Fibroblast of gingiva (primary cell): ENCODE results near the gene GALNT11.
"Not testable (repeated sequence)": the region's sequence is repeated elsewhere in the genome, so short reads cannot be mapped to it uniquely, and the experiment has no call there.

Source experiments
- DNase-seq: peaks from one replicate; pipeline ENCODE4 v3.0.0-alpha.2; 2011; ENCODE audit warnings: low read depth

Gene GALNT11

GRCh38 chr7:152027491-152028365, 2.3 kb downstream of the GALNT11 start:
- DNase-seq, result not testable (repeated sequence)

GRCh38 chr7:152030059-152030458, 4.6 kb downstream of the GALNT11 start:
- DNase-seq, result peak; percentile 25

- DNase-seq, result not testable (repeated sequence)
Measured at GRCh38 chr7:152030639-152031038, 5.2 kb downstream of the GALNT11 start.

DNA sequence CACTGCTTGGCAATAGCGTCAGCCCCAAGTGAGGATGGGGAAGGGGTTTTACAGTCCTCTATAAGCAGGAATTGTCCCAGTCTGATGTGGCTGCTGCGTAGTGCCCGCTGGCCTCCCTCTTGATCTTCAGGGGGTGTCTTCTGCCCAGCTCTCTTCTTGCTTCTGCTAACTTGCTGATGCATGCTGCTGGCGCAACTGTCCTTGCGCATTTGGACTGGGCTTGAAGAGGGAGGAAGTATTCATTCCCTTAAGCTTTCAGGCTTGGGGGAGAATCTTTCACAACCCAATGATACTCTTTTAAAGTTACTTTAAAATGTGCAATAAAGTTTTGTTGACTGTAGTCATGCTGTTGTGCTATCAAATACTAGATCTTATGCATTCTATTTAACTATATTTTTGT, 10.3 kb downstream of the GALNT11 start:
- DNase-seq, result no peak

- not testable (repeated sequence) for DNase-seq
Measured at GRCh38 chr7:152038410-152038809, 12.9 kb downstream of the GALNT11 start.

GRCh38 chr7:152043086-152043485, 17.6 kb downstream of the GALNT11 start:
- DNase-seq, result not testable (repeated sequence)

DNA sequence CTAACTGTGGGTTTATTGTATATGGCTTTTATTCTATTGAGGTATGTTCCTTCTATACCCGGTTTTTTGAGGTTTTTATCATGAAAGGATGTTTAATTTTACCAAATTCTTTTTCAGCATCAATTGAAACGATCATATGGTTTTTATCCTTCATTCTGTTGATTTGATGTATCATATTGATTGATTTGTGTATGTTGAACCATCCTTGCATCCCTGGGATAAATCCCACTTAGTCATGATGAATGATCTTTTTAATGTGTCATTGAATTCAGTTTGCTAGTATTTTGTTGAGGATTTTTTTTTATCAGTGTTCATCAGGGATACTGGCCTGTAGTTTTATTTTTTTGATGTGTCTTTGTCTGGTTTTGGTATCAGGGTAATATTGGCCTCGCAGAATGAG, 19.4 kb downstream of the GALNT11 start:
- DNase-seq, result not testable (repeated sequence)

GRCh38 chr7:152046531-152046930, 21.1 kb downstream of the GALNT11 start:
- DNase-seq, result no peak

DNA sequence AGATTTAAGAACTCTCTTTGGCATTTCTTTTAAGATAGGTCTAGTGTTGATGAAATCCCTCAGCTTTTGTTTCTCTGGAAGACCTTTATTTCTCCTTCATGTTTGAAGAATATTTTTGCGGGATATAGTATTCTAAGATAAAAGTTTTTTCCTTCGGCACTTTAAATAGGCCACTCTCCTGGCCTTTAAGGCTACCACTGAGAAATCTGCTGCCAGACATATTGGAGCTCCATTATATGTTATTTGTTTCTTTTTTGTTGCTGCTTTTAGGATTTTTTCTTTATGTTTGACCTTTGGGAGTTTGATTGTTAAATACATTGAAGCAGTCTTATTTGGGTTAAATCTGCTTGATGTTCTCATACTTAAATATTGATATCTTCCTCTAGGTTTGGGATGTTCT, 22.6 kb downstream of the GALNT11 start:
- DNase-seq, result no peak

DNA sequence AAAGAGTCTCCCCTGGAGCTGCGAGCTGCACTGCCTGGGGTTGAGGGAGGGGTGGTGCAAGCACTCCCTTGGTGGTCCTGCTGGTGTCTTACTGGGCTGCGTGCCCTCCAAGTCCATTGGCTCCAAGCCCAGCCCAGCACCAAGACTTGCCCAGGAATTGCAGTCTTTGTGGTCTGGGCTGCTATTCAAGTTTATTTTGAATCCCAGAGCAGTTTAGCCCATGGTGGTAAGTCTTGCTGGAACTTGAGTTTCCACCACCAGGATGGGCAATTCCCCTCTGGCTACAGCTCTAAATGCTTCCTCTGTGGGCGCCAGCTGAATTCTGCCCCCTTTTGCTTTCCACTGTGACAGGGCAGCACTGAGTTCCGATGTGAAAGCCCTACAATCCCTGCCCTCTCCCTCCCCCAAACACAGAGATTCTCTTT, 25.1 kb downstream of the GALNT11 start:
- peak; percentile 84 for DNase-seq

DNA sequence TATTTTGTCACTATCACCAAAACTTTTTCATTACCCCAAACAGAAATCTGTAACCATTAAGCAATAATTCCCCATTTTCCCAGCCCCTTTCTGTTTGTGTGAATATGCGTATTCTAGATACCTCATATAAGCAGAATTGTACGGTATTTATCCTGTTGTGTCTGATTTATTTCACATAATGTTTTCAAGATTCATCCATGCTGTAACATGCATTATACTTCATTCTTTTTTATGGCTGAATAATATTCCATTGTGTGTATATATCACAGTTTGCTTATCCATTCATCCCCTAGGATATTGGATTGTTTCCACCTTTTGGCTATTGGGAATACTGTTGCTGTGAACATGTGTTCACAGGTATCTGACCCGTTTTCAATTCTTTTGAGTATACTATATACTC, 26.5 kb downstream of the GALNT11 start:
- no peak for DNase-seq

DNA sequence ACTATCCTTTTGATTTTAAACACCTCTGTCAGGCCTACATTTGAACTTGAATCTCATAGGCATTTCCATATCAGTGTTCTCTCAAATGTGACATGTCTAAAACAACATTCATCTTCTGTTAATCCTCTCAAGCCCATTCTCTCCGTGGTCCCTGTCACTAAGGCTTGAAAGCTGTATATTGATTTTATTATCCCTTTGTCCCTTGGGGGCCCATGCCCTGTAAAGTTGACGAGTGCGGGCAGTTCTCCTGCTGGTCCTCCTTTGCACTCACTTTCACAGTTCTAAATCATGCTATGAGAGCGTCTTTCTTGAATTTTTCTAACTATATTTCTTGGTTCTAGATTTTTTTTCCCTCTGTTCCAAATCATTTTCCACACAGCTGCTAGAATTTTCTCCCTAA, 27.3 kb downstream of the GALNT11 start:
- no peak for DNase-seq

DNA sequence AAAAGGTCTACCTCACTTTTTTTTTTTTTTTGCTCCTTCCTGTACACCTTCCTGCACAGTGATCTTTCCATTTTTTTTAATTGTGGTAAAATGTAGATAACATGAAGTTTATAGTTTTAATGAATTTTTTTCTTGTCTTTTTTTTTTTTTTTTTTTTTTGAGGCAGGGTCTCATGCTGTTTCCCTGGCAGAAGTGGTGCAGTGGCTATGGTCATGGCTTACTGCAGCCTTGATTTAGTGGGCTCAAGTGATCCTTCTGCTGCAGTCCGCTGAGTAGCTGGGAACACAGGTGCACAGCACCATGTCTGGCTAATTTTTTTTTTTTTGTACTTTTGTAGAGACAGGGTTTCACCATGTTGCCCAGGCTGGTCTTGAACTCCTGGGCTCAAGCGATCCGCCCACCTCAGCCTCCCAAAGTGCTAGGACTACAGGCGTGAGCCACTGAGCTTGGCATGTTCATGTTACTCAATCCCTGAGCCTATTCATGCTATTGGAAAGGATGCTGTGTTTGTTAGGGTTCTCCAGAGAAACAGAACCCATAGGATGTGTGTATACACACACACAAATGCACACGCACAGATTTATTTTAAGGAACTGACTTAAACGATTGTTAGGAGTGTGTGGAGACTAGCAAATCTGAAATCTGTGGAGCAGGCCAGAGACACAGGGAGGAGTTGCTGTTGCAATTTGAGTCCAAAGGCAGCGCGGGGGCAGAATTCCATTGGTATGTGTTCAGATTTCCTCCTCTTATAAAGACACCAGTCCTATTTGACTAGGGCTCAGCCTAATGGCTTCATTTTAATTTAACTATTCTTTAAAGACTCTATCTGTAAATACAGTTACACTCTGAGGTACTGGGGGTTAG, 29.1 kb downstream of the GALNT11 start:
- DNase-seq, result peak; percentile 77

- no peak for DNase-seq
Measured at GRCh38 chr7:152056621-152057274, 31.3 kb downstream of the GALNT11 start.

DNA sequence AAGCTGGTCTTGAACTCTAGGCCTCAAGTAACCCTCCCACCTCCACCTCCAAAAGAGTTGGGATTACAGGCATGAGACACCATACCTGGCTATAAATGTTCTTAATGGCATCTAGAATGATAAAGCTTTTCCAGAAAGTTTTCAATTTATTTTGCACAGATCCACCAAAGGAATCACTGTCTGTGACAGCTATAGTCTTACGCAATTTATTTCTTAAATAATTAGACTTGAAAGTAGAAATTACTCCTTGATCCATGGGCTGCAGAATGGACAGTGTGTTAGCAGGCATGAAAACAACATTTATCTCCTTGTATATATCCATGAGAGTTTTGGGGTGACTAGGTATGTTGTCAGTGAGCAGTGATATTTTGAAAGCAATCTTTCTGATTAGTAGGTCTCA, 33.8 kb downstream of the GALNT11 start:
- no peak for DNase-seq

DNA sequence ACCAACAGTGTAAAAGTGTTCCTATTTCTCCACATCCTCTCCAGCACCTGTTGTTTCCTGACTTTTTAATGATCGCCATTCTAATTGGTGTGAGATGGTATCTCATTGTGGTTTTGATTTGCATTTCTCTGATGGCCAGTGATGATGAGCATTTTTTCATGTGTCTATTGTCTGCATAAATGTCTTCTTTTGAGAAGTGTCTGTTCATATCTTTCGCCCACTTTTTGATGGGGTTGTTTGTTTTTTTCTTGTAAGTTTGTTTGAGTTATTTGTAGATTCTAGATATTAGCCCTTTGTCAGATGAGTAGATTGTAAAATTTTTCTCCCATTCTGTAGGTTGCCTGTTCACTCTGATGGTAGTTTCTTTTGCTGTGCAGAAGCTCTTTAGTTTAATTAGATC, 35.6 kb downstream of the GALNT11 start:
- DNase-seq, result not testable (repeated sequence)

GRCh38 chr7:152063192-152063591, 37.7 kb downstream of the GALNT11 start:
- not testable (repeated sequence) for DNase-seq

GRCh38 chr7:152063821-152064220, 38.3 kb downstream of the GALNT11 start:
- not testable (repeated sequence) for DNase-seq

- not testable (repeated sequence) for DNase-seq
Measured at GRCh38 chr7:152065800-152066344, 40.4 kb downstream of the GALNT11 start.

DNA sequence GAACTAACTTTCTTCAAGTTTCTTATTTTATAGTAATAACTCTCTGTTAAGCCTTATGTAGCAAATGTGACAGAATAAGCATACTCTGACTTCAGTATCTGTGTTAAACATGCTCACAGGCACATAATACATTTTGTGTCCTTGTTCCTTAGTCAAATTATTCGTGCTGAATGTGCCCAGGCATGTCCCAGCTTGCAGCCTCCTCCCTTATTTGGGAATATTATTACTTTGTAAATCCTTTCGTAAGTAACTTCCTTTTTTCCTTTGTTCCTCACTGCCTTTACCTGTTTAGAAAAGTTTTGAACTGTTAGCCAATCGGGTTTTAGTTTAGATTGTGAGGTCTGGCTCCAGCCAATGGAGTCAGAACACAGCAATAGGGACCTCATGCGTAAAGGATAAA, 46.9 kb downstream of the GALNT11 start:
- DNase-seq, result no peak

DNA sequence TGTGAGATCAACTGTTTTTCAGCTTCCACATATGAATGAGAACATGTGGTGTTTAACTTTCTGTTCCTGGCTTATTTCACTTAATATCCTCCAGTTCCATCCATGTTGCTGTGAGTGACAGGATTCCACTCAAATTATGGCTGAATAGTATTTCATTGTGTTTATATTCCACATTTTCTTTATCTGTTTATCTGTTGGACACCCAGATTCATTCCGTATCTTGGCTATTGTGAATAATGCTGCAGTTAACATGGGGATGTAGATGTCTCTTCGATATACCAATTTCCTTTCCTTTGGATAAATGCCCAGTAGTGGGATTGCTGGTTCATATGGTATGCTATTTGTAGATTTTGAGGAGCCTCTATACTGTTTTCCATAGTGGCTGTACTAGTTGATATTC, 47.9 kb downstream of the GALNT11 start:
- no peak for DNase-seq

DNA sequence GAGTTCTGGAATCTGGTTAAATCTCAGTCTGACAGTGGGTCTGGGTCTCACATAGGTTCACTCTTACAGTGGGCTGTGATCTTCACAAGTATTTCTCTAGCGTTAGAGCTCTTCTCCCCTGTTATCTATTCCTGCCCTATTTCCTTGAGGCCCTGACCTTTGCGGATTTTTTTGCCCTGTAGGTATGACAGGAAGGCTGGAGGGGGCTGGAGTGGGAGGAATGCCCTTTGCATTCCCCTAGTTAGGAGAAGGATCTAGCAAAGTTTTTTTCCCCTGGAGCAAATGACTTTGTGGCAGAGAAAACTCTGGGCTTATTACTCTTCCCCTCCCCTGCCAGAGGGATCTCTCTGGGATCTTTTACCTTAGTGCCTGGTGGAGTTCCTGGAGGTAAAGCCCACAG, 49.2 kb downstream of the GALNT11 start:
- no peak for DNase-seq
